ENCODE measurements around the gene ASXL1.

ASXL1 gene

DNA sequence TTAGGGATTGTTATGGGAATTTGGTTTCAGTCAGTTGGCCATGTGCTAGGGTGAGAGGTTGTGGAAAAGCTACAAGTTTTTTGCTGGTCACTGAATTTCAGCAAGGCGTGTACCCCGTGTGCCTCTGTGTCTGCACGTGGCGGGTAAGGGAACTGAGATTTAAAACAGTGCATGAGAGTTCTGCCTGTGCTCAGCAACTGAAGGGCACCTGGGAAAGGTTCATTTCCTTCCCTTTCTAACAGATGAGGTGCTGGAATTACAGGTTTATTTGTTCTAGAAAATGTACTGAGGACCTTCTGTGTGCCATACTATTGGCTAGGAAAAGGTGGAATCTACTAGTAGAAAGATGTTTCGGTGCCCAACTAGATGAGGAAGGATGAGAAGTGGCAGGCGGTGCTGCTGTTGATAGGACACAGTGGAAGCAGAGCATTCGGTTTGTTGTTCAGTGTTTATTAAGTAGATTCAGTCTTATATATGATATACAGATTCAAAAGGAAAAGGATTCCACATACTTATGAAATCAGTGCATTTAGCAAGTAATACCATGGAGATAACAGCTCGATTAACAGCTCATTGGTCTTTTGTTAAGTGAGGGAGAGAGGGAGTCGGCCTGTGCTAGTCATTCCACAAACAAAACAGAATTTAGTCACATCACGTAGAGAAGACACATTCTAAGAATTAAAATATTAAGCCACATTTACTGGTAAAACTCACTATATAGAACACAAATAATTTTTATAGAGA, 84.7 kb downstream of the ASXL1 start:
- no peak for DNase-seq

DNA sequence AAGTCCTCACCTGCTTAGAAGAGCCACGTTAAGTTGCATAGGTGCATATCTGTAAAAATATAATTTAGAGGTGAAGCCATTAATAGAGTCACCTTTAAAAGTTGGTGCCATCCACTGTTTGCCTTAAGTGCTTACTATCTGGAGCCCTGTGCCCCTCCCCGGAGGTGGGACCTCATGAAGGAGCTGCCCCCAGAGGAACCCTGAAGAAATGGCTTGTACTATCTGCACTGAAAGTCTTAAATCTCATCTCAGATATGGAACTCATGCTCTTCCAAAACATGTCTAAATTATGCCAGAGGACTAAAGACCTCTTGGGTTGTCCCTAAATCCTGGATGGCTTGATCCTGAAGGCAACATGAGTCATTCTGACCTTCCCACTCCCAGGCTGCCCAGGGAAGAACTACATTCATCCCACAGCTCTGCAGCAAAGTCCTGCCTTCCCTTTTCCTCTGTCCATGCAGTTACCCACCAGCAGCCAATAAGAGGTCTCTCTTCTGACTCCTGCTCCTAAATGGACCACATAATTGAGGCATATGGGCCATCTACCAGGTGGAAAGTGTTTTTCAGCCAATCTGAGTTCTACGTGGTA, 85.3 kb downstream of the ASXL1 start:
- no peak for DNase-seq

DNA sequence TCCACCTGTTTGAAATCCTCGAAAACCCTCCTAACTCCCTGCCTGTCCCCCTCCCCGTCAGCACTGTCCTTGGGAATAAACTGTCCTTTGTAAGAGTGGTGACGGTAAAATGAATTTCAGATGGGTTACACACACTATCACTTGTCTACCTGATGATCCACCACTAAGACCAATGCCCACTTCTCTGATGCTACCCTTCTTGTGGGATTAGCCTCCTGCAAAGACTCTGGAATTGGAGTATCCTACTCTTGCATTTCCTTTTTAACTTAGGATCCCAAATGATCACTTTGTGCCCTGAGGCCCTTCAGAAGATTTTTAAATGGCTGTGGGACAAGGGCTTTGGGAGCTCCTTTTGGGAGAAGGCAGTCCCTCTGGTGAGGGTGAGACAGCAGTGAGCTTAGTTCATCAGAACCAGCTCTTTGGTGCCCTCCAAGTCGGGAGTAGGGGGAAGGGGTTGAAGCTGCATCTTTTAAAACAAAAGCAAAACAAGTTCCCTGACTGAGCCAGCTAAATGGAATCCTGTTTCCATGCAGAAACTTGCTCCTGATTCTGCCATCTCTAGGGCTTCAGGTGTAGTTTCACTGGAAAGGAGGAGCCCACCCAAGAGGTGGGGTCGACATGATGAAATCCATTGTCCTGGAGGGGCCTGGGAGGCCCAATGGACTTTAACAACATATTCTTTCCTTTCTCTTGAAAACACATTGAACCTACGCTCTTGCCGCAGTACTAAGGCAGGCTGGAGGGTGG, 86.5 kb downstream of the ASXL1 start:
- no peak for DNase-seq

DNA sequence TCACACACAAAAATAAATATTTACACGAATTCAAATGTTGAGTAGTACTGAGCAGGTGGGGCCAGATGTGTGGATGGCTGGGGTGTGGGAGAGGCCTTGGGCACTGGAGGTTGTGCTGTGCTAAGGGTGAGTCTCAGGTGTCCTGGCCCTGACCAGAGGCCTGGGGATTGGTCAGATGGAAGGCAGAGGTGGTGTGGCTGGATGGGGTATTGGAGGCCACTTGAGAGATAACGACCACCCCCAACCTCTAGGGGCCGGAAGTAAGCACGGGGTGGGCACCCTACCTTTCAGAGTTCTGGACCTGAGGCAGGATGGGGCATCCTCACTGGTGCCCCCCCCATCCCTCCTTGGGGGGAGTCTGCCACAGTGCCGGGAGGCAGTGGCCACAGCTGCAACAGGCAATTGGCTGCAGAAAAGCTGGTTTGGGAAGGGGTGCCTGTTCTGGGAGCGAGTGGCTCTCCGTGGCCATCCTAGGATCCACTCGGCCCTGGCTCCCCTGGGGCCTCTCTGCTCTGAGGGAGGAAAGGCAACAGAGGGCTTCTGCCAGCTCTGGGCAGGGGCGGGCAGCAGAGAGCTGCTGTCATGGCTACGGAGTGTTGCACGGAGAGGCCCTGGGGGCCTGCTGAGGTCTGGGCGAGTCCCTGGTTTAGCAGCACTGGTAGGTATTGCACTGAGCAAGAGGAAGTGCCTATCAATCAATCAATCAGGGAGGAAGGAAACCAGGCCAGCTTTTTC, 87.6 kb downstream of the ASXL1 start:
- no peak for DNase-seq

DNA sequence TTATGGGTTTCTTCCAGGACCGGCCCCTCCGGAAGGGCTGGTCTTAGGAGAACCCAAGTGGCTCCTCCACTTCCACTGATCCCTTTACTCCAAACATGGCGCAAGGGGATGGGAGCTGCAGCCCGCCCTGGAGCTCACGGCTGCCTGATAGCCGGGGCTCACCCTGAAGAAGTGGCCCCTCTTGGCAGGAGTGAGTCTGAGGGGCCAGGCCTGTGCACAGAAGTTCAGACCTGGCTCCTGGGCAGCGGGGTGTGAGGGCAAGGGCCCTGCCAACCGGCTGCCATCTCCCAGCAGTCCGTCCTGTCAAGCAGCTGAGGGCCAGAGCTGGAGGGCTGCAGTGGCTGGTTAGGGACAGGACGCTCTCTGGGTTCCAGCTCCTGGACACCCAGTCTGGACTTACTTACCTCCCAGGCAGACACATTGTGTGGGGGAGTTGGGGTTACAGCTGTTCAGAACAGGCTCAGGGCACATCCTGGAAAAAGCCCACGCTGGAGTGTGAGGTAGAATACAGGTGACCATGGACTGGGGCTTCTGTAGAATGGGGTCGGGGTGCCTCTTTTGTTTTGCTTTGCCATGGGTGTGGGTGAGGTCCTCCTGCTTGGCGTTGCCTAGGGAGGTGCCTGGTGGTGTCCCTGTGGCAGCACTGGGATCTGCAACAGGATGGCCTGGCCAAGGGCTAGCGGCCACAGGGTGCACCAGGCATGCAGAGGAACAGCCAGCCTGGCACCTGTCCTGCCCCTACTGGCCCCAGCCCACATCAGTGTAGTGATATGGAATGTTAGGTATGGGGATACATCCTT, 88.4 kb downstream of the ASXL1 start:
- no peak for DNase-seq

DNA sequence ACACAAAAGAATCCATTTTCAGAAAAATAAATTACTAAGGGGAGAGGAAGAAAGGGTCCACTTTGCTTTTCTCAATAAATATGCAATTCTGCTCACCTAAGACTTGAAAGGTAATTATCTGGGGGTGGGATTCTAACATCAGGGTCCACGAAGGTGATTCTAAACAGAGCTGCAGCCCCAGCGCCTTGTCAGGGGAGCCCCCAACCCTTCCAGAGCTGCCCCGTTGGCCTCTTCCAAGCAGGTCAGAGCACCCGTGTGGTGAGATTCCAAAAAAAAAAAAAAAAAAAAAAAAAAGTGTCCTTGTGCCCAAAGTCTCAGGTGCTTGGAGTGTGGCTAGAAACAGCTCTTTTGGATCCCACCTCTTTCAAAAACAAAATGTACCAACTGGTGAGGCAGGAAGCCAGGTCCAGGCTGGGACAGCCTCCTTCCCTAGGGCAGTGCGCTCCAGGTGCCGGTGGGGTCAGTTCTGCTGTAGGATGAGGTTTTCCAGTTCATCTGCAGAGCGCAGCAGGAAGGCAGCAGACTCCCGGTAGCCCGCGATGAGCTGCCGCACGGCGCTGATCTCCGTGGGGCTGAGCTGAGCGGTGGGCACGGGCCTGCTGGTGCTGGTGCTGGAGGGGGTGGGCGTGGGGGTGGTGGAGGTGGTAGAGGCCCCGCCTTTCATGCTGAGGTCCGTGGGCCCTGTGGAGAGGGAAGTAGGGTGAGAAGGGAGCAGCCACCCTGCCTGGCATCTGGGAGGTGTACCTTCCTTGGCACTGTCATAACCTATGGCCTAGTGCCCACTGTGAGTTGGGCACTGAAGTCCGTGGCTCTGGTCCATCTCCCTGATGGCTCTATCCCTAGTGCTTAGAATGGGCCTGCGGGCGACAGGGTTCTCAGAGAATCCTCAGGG, 89.3 kb downstream of the ASXL1 start:
- DNase-seq, result no peak

DNA sequence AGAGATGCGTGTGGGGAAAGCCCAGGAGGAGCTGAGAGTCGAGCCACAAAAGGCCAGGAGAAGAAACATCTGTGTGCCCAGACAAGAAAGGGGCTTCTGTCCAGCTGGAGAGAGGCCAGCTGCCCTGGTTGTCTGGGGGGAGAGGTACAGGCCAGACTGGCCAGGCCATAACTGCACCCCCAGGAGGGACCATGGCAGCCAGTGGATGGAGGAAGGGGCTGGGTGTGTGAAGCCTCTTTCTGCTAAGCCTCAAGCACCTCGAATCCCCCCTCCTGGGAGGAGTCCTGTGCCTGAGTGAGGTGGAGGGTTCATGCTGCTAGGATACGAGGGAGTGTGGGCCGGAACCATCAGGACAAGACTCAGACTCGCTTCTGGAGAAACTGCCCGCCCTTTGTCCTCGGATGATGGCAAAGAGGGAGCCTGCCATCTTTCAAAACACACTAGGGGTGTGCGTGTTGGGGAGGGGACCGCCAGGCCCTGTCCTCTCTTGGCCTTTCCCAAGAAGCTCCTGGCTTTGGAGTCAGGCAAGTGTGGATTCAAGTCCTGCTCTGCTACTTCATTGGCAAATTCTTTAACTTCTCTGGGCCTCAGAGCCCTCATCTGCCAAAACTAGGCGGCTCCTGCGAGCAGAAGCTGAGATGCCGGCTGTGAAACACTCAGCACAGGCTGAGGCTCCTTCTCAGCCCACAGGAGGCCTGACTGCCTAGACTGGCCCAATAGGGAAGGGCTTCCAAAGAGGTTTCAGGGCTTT, 90.3 kb downstream of the ASXL1 start:
- DNase-seq, result no peak

DNA sequence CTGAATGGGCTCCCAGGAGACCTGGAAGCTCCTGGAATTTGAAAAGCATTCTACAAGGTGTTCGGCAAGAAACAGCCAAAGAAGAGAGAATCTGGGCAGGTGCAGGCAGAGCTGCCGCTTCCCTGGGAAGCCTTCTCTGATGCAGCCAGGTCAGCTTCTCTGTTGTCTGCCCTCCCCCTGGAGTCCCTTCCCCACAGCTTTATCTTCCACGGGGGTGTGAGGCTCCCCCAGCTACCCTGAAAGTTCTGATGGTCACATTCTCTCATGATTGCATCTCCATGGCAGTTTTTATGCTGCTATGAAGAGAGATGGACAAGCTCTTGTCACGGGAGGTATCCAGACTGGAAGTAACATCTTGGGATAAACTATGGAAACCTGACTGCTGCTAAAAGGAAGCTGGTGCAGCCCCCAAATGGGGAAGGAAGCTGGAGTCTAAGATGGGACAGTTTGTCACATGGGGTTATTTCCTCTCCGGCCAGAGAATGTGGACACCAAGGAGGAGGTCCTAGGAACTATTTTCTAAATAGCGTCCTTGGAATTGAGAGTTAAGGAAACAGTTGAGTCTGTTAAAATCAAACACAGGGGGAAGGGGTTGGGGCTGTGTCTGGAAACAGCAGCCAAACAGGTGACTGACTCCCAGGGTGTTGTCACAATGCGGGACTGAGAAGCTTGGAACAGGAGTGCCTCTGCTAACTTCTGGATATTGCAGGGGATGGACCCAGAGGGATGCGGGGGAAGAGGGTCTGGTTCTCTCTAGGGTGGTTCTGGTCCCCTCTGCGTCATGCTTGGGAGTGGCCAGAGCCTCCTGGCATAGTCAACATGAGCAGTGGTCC, 91.1 kb downstream of the ASXL1 start:
- DNase-seq, result no peak

DNA sequence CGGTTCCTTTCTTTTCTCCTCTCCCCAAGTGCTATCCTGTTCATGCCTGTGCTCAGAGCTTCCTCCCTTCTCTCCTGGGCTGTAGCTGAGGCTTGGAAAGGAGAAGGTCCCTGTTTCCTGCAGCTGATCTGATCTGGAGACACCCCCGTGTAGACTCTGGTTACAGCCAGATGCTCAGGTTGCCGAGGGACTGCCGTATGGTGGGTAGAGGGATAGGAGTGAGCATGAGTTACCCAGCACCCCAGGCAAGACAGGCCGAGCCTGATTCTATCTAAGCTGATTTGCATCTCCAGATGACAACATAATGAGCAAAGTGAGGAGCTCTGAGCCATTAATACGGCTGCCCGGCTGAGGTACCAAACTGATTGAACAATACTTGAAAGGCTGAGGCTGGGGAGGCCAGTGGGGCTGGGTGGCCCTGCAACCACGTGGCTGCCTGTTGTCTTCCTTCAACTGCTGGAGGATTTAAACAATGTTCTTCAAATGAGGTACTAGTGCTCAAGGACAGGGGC, 91.8 kb downstream of the ASXL1 start:
- no peak for DNase-seq

DNA sequence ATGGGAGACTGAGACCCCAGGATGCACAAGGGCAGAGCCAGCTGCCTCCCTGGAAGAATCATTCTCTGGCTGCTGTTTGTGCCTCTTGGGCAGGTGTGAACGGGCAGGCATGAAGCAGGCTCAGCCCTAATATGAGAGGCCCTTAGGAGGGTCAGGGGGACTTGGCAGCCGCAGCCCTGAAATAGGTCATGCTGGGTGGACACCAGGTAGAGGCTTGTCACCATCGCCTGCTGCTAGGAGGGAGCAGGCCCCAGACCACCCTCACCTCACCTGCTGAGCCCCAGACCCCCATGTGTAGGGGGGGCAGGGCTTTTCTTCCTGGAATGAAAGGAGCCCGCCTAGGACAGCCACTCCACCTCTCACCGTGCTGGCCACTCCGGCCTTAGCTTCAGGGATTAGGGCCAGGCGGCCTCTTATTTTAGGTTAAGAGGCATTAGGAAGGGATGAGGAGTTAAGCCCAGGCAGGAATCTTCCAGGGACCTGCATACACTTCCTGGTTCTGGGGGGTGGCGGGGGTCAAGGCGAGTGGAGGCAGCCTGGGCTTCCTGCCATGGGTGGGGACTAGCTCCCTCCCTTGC, 92.4 kb downstream of the ASXL1 start:
- no peak for DNase-seq

DNA sequence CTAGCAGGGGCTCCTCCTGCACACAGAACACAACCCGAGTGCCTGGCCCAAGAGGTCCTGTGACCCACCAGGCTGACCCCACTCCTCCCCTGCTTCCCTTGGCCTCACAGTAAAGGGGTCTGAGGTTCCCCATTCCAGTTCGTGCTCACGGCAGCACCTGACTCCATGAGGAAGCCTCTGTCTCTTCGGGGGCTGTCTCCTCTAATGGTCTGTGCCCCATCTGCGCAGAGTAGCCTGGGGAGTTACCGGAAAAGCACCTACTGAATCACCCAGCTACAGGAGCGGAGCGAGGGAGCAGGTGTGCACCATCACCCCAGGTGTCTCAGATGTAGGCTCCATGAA, 93.2 kb downstream of the ASXL1 start:
- no peak for DNase-seq

DNA sequence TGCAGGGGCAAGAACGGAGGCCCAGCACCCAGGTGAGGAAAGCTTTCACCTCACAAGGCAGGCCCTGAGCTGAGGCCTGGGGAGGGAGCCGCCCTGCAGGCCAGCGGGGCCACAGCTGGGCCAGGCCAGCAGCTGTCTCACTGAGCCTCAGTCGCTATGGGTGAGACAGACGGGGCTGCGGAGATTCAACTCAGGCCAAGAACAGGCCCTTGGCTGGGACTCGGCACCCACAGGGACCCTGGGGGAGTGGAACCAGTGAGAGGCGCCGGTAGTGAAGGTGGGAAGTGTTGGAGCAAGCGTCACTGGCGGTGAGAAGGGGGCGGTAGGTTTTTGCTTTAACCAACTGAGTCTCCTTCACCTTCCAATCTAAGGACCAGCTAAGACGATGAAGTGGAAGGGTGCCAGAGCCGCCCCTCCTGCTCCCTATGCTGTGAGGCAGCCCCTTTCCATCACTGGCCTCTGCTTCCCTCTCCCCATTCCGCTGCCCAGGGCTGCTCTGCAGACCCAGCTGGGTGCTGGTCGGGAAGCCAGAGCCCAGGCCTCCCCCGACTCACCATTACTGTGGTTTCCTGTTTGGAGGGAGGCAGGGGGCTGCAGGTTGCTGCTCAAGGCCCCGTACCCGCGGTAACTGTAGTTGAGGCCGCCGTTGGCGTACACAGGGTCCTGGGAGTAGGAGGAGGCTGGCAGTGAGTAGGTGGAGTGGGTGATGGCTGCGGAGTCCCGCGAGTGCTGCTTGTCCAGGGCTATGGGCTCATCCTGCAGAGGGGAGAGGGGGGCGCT, 93.7 kb downstream of the ASXL1 start:
- DNase-seq, result no peak

DNA sequence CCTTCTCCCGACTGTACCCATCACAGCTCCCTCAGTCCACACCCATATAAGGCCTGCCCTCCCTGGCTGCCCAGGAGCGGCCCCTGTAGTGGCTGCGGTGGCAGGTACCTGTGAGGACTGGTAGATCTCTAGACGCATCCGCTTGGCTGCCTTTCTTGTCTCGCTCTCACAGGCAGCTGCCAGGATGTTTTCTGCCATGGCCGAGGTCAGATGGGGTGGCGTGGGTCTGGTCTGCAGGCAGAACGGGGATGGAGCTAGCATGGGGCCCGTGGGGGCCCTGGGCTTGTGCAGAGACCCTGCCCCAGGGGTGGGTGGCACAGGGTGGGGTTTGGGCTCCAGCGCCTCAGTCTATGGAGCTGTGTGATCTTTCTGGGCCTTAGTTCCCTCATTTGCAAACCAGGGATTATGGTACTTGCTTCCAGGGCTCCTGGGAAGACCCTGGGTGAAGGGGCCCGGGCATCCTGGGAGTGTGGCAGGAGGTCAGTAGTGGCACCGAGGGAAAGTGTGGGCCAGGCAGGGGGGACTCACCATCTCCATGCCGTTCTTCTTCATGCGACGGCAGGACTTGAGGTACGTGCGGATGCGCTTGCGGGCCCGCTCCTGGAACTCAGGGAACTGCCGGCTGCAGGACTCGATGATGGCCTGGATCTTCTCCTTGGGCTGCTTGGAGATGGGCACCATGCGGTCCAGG, 94.8 kb downstream of the ASXL1 start:
- DNase-seq, result no peak

DNA sequence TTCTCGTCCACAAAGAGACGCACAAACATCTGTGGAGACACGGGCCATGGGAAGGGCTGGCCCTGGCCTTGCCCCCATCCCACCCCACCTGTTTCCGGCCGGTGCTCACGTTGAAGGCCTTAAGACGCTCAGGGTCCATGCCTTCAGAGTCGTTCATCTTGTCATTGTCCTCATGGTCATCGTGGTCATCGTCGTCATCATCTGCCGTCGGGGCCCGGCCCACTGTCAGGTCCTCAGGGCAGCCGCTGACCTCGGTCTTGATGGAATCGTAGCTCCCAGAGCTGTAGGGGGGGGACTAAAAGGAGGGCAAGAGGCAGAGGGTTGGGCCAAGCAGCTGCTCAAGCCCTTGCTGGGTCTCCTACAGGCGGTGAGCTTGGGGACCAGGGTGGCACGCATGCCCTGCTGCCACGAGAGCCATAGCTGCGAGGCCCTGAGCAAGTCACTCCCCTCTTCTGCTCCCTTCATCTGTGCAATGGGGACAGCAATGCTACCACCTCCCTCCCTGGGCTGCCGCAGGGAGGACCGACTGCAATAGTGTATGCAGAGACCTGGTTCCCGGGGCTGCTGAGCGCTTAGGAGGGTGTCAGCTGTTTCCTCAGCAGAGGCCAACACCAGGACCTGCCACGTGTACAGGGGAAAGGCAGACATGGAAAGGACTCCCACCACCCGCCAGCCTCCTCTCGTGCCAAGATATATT, 95.5 kb downstream of the ASXL1 start:
- no peak for DNase-seq

DNA sequence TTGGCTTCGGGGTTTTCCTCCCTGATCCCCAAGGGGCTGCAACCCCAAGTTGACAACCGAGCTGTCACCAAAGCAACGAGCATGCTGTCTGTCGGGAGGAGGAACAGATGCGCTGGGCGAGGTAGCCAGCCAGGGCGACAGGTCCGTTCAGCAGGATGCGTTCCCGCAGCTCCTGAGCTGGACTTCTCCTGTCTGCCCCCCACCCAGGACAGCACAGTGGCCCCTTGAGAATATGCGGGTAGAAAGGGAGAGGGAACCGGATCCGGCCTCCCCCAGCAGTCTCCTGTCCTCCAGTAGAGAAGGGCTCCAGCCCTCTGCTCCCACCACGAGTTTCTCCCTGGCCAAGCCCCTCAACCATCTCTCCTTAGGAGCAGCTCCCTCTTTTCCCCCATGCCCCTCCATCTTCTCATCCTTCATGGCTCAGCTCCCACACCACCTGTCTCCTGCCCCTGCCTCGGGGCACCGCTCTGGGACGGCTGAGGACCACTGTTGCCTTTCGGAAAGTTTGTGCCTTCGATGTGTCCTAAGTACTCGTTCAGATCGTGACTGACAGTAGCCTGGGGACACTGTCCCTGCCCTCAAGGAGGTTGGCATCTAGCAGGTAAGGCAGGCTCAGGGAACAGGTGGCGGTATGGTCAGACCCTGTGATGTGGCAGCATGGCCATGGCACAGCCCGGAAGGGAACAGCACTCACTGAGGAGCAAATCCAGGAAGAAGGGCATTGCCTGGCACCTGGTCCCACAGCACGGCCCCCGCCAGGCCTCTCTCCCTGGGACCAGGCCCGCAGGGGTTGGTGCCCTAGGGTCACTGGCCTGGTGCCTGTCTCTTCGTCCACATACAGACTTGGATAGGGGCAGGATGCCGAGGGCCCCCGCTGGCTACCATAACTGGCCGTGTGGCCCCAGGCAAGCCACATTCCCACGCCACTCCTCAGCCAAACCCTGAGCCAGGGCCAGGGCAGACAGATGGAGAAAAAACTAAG, 96.3 kb downstream of the ASXL1 start:
- no peak for DNase-seq
